LNCaP clone FGC (cell line): ENCODE results near the gene TTPAL.

Source experiments
- DNase-seq: peaks from one replicate; pipeline ENCODE4 v3.0.0-alpha.2; 2011; ENCODE audit warnings: low read depth
- H3K4me3 ChIP-seq: 2 replicates; pipeline ENCODE4 v1.5.1; 2011; ENCODE audit warnings: mild to moderate bottlenecking, low read depth, low read length, control low read depth
- CTCF ChIP-seq: IDR thresholded peaks from 2 replicates; pipeline ENCODE4 v1.5.1; 2012; ENCODE audit warnings: mild to moderate bottlenecking; ENCODE audit not compliant: control insufficient read depth, insufficient read depth; ENCODE audit errors: extremely low read depth

TTPAL gene

DNA sequence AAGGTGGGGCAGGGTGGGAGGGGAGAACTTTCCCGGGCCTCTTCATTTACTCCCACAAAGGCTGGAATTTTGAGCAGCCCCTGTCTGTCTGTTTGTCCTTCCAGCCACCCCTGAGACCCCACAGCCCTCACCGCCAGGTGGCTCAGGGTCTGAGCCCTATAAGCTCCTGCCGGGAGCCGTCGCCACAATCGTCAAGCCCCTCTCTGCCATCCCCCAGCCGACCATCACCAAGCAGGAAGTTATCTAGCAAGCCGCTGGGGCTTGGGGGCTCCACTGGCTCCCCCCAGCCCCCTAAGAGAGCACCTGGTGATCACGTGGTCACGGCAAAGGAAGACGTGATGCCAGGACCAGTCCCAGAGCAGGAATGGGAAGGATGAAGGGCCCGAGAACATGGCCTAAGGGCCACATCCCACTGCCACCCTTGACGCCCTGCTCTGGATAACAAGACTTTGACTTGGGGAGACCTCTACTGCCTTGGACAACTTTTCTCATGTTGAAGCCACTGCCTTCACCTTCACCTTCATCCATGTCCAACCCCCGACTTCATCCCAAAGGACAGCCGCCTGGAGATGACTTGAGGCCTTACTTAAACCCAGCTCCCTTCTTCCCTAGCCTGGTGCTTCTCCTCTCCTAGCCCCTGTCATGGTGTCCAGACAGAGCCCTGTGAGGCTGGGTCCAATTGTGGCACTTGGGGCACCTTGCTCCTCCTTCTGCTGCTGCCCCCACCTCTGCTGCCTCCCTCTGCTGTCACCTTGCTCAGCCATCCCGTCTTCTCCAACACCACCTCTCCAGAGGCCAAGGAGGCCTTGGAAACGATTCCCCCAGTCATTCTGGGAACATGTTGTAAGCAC is 46.0 kb upstream of the TTPAL start:
- no peak for DNase-seq
- no peak overlapping the region for H3K4me3 ChIP-seq
- TF ChIP-seq CTCF = no peak

DNA sequence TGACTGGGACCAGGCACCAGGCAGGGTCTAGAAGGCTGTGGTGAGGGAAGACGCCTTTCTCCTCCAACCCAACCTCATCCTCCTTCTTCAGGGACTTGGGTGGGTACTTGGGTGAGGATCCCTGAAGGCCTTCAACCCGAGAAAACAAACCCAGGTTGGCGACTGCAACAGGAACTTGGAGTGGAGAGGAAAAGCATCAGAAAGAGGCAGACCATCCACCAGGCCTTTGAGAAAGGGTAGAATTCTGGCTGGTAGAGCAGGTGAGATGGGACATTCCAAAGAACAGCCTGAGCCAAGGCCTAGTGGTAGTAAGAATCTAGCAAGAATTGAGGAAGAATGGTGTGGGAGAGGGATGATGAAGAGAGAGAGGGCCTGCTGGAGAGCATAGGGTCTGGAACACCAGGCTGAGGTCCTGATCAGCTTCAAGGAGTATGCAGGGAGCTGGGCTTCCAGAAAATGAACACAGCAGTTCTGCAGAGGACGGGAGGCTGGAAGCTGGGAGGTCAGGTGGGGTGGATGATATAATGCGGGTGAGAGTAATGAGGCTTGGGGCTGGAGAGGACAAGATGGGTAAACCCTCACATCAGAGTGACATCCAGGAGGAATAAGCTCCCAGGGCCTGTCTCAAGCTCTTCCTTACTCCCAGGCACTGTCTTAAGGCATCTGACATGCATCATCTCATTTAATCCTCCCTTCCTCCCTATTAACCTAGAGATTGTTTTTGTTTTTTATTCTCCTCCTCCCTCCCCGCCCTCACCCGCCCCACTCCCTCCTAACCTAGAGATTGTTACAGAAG is 45.2 kb upstream of the TTPAL start:
- no peak for DNase-seq
- H3K4me3 ChIP-seq = no peak overlapping the region
- no peak for TF ChIP-seq CTCF

GRCh38 chr20:44431118-44431501 is 44.6 kb upstream of the TTPAL start:
- no peak for DNase-seq

DNA sequence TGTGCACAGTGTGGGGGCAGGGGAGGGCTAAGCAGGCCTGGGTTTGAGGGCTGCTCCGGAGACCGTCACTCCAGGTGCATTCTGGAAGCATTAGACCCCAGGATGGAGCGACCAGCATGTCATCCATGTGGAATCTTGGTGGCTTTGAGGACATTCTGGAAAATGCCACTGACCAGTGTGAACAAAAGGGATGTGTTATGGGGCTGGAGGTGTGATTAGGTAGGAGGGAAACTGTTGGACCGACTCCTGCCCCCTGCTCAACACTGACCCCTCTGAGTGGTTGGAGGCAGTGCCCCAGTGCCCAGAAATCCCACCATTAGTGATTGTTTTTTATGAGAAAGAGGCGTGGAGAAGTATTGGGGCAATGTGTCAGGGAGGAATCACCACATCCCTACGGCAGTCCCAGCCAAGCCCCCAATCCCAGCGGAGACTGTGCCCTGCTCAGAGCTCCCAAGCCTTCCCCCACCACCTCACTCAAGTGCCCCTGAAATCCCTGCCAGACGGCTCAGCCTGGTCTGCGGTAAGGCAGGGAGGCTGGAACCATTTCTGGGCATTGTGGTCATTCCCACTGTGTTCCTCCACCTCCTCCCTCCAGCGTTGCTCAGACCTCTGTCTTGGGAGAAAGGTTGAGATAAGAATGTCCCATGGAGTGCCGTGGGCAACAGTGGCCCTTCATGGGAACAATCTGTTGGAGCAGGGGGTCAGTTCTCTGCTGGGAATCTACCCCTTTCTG is 44.0 kb upstream of the TTPAL start:
- TF ChIP-seq CTCF = no peak
- H3K4me3 ChIP-seq = no peak overlapping the region
- DNase-seq = no peak

More at GRCh38 chr20:44431118-44431501, 44.6 kb upstream of the TTPAL start:
- no peak overlapping the region for H3K4me3 ChIP-seq
- no peak for TF ChIP-seq CTCF

GRCh38 chr20:44432618-44433577 is 42.8 kb upstream of the TTPAL start:
- no peak for DNase-seq
- no peak overlapping the region for H3K4me3 ChIP-seq
- no peak for TF ChIP-seq CTCF
